GM12873 (cell line): Measurements from ENCODE around the gene MAP3K1.

Experiments used
- TF ChIP-seq, protein P1 (sequence below): IDR thresholded peaks from 2 replicates; pipeline ENCODE4 v1.5.1; 2012; ENCODE audit warnings: low read depth, mild to moderate bottlenecking, moderate library complexity, low read length, control low read depth; ENCODE audit not compliant: insufficient read depth; ENCODE audit errors: missing control alignments

The MAP3K1 gene

DNA sequence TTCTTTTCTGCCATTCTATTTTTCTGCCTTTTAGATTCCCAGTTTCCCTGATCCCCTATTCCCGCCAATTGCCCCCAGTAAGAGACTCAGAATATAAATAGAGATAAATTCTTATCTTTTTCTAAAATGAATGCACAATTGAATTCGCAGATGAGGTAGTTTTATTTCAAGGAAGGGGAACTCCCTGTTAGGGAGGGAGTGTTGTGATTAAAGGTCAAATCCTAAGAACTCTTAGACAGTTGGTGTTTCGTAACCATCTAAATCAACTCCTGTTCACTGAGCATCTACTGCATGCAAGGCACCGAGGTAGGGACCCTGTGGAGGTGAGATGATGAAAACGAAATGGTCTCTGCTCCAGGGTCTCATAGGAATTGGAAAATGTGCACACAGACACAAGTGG is 7.7 kb upstream of the MAP3K1 start:
- TF ChIP-seq, protein P1, sequence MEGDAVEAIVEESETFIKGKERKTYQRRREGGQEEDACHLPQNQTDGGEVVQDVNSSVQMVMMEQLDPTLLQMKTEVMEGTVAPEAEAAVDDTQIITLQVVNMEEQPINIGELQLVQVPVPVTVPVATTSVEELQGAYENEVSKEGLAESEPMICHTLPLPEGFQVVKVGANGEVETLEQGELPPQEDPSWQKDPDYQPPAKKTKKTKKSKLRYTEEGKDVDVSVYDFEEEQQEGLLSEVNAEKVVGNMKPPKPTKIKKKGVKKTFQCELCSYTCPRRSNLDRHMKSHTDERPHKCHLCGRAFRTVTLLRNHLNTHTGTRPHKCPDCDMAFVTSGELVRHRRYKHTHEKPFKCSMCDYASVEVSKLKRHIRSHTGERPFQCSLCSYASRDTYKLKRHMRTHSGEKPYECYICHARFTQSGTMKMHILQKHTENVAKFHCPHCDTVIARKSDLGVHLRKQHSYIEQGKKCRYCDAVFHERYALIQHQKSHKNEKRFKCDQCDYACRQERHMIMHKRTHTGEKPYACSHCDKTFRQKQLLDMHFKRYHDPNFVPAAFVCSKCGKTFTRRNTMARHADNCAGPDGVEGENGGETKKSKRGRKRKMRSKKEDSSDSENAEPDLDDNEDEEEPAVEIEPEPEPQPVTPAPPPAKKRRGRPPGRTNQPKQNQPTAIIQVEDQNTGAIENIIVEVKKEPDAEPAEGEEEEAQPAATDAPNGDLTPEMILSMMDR: no peak

GRCh38 chr5:56808211-56808610 is 7.1 kb upstream of the MAP3K1 start:
- TF ChIP-seq, protein P1: no peak

DNA sequence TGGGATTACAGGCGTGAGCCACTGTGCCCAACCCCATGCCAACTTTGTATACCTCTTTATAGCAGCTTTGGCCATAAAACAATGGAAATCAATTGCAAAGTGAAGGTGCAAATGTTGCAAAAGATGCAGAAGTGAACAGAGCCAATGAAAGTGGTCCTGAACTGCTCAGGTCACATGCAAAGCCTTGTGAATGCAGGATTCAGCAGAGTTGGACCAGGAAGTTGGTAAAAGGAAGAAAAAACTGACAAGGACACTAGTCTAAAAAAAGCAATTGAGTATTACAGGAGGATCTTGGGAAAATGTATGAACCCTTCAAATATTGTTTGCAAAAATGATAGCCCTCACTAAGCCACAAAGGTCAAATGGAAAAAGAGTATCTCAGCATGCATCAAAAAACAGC is 4.5 kb upstream of the MAP3K1 start:
- TF ChIP-seq, protein P1: no peak

GRCh38 chr5:56812110-56812509 is 3.2 kb upstream of the MAP3K1 start:
- TF ChIP-seq, protein P1: no peak

DNA sequence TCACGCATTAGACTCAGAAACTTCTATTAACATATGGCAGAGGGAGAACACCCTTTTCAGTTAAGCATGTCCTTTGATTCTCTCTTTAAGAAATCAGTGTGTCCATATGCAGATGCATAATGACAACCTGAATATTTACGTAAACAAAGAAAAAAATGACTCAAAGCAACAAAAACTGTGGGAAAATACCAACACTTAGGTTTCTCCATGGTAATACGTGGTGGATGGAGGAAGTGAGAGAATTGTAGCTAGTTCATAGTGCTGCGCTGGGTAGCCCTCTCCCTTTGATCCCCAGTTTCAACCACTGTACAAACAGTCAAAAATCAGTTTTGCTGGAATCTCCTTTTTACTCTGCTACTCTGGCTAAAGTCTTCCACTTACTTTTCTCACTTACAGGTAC is 2.0 kb upstream of the MAP3K1 start:
- TF ChIP-seq, protein P1: no peak

DNA sequence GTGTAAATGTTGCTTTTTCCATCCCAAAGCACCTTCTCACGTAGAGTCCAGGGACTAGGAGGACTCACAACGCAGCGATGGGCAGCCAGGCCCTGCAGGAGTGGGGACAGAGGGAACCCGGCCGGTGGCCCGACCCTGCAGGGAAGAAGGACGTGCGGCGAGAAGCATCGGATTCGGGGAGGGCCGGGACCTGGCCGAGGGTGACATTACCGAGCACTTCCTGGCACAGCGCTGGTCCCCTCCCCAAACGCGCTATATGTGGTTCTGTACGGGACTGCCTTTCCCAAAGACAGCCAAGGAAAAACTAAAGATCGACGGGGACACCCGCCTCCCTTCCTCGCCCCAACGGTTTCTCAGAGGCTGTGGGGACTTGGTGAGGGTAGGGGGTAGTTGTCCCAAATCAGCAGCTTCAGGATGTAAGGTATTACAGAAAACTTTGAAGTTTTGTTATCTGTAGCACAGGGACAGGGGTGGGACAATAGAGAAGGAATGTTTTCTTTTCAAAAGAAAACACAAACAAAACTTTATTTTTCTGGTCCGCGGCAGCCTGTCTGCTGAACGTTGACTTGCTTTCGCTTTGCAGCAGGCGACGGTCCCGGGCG is 887 bp upstream of the MAP3K1 start:
- TF ChIP-seq, protein P1: no peak

GRCh38 chr5:56815658-56816545 is 553 bp downstream of the MAP3K1 start:
- TF ChIP-seq, protein P1: no peak
